GM23248 (cell line): Measurements from ENCODE around the gene KCNK5. TPM values are rescaled to one million over a fixed set of nuclear protein-coding genes. Genes with fewer than 3 reads are reported as not detected.

ENCODE experiments used
- DNase-seq: peaks from one replicate; pipeline ENCODE4 v3.0.0-alpha.2; 2015
- H2AFZ ChIP-seq: fragments of 200-600 bp; sonication (generic); 2 replicates; pipeline ENCODE4 v1.6.1; 2016; ENCODE audit warnings: antibody characterized with exemption
- H3F3A ChIP-seq: fragments of 200-600 bp; sonication (generic); 2 replicates; pipeline ENCODE4 v1.6.1; 2016; ENCODE audit warnings: mild to moderate bottlenecking, antibody characterized with exemption, mixed run types; ENCODE audit not compliant: insufficient read depth
- H3K27ac ChIP-seq: fragments of 200-600 bp; sonication (generic); 2 replicates; pipeline ENCODE4 v1.5.1; 2016; ENCODE audit warnings: mild to moderate bottlenecking
- H3K27me3 ChIP-seq: fragments of 200-600 bp; sonication (generic); replicated peaks from 2 replicates; pipeline ENCODE4 v1.6.1; 2016; ENCODE audit warnings: mild to moderate bottlenecking; ENCODE audit not compliant: insufficient read depth
- H3K36me3 ChIP-seq: fragments of 200-600 bp; sonication (generic); 2 replicates; pipeline ENCODE4 v1.6.1; 2016; ENCODE audit warnings: low read depth, mild to moderate bottlenecking
- H3K4me1 ChIP-seq: fragments of 200-600 bp; sonication (generic); 2 replicates; pipeline ENCODE4 v1.6.1; 2016; ENCODE audit warnings: mild to moderate bottlenecking; ENCODE audit not compliant: insufficient read depth
- H3K4me2 ChIP-seq: fragments of 200-600 bp; sonication (generic); one replicate; pipeline ENCODE4 v1.6.1; 2016; ENCODE audit warnings: mild to moderate bottlenecking; ENCODE audit not compliant: unreplicated experiment
- H3K4me3 ChIP-seq: fragments of 200-600 bp; sonication (generic); 2 replicates; pipeline ENCODE4 v1.5.1; 2016; ENCODE audit warnings: mild to moderate bottlenecking
- H3K79me2 ChIP-seq: fragments of 200-600 bp; sonication (generic); 2 replicates; pipeline ENCODE4 v1.6.1; 2016; ENCODE audit warnings: mild to moderate bottlenecking; ENCODE audit not compliant: insufficient read depth
- H3K9ac ChIP-seq: fragments of 200-600 bp; sonication (generic); 2 replicates; pipeline ENCODE4 v1.6.1; 2016; ENCODE audit warnings: mild to moderate bottlenecking
- H3K9me2 ChIP-seq: fragments of 200-600 bp; sonication (generic); 2 replicates; pipeline ENCODE4 v1.6.1; 2016; ENCODE audit warnings: mixed run types, mild to moderate bottlenecking, moderate library complexity; ENCODE audit not compliant: insufficient read depth
- H3K9me3 ChIP-seq: fragments of 200-600 bp; sonication (generic); one replicate; pipeline ENCODE4 v1.6.1; 2017; ENCODE audit warnings: low read depth
- H4K20me1 ChIP-seq: fragments of 200-600 bp; sonication (generic); 2 replicates; pipeline ENCODE4 v1.6.0; 2016; ENCODE audit not compliant: insufficient read depth
- EZH2 ChIP-seq: fragments of 200-600 bp; sonication (generic); IDR thresholded peaks from 2 replicates; pipeline ENCODE4 v1.6.1; 2018; ENCODE audit warnings: antibody characterized with exemption, mild to moderate bottlenecking; ENCODE audit not compliant: insufficient read depth, poor library complexity, severe bottlenecking
- EZH2phosphoT487 ChIP-seq: fragments of 200-600 bp; sonication (generic); IDR thresholded peaks from 2 replicates; pipeline ENCODE4 v1.6.1; 2018; ENCODE audit warnings: antibody characterized with exemption, moderate library complexity, mild to moderate bottlenecking, low read depth; ENCODE audit not compliant: insufficient read depth
- WGBS, 2 experiments: methylation state at CpG; one replicate each; pipeline ENCODE4 v1.1.6; 2015 to 2017; ENCODE audit warnings: low lambda C conversion rate in 2 of 2, low coverage in 1 of 2; ENCODE audit errors: missing lambda C conversion rate in 2 of 2; 5-methylcytosine and 5-hydroxymethylcytosine counted together
- in situ Hi-C: fragments of 300-500 bp; cut with MboI; formaldehyde crosslinking; loops from 2 replicates; pipeline ENCODE4 v1.15.0; 2020
- polyA plus RNA-seq: library from polyadenylated mRNA; unstranded; fragments of >200 nt; fragmentation: Nextera tagmentation; extraction: Ambion mirVana; gene quantifications from 2 replicates; pipeline ENCODE4 v1.2.1, GENCODE V29; 2016
- total RNA-seq: library from RNA; depleted of rRNA; stranded (reverse); fragments of >200 nt; shearing (Covaris generic); gene quantifications from 2 replicates; pipeline ENCODE4 v1.2.3, GENCODE V29; 2014

The KCNK5 gene
- total and polyA plus RNA-seq, 2 experiments from 2014 or later = not detected

- no peaks in the 10 kb centered on the region for H3F3A ChIP-seq
- TF ChIP-seq EZH2 (no peak), EZH2phosphoT487 (no peak)
- no peaks in the 10 kb centered on the region for H4K20me1 ChIP-seq
- no peak overlapping the region for H2AFZ ChIP-seq
- in situ Hi-C loops = no loop called here
- no peak overlapping the region for H3K4me3 ChIP-seq
- no peaks in the 10 kb centered on the region for H3K79me2 ChIP-seq
- WGBS, 2 experiments = 63% methylated on average over 3 of the region's 3 CpGs
- H3K4me2 ChIP-seq = no peak overlapping the region
- no peaks in the 10 kb centered on the region for H3K4me1 ChIP-seq
- no peaks in the 10 kb centered on the region for H3K9me2 ChIP-seq
- no peaks in the 10 kb centered on the region for H3K36me3 ChIP-seq
- no peak for DNase-seq
- no peaks in the 10 kb centered on the region for H3K9me3 ChIP-seq
- H3K9ac ChIP-seq = no peak overlapping the region
- H3K27ac ChIP-seq = no peak overlapping the region
- peaks cover 12% of the 10 kb centered on the region; the same call in 1 of the 2 replicates for H3K27me3 ChIP-seq
Observed at GRCh38 chr6:39196673-39197091, 32.6 kb downstream of the KCNK5 start.

GRCh38 chr6:39195792-39196385 lies 33.4 kb downstream of the KCNK5 start:
- 48 to 59% methylated on average over 3 of the region's 3 CpGs for WGBS, 2 experiments
- in situ Hi-C loops = no loop called here
- TF ChIP-seq EZH2 (no peak), EZH2phosphoT487 (no peak)

GRCh38 chr6:39194466-39194865 lies 34.8 kb downstream of the KCNK5 start:
- Histone ChIP-seq H3K4me2 (no peak overlapping the region), H3K27ac (no peak overlapping the region), H4K20me1 (no peaks in the 10 kb centered on the region), H2AFZ (no peak overlapping the region), H3K36me3 (no peaks in the 10 kb centered on the region), H3K79me2 (no peaks in the 10 kb centered on the region), H3K4me3 (no peak overlapping the region), H3F3A (no peaks in the 10 kb centered on the region), H3K9me2 (no peaks in the 10 kb centered on the region), H3K4me1 (no peaks in the 10 kb centered on the region), H3K27me3 (0 out of 2 replicates have a peak, but pooled peaks cover 5% of the 10 kb centered on the region), H3K9ac (no peak overlapping the region), H3K9me3 (no peaks in the 10 kb centered on the region)
- TF ChIP-seq EZH2 (no peak), EZH2phosphoT487 (no peak)
- DNase-seq = no peak
- in situ Hi-C loops = no loop called here
- WGBS, 2 experiments = 75 to 76% methylated on average over 9 of the region's 9 CpGs

More at GRCh38 chr6:39195792-39196385, 33.4 kb downstream of the KCNK5 start:
- no peaks in the 10 kb centered on the region for H3K36me3 ChIP-seq
- no peak overlapping the region for H2AFZ ChIP-seq
- H3K9me3 ChIP-seq = no peaks in the 10 kb centered on the region
- no peak for DNase-seq
- no peak overlapping the region for H3K4me2 ChIP-seq
- H3K79me2 ChIP-seq = no peaks in the 10 kb centered on the region
- no peaks in the 10 kb centered on the region for H3F3A ChIP-seq
- H3K9ac ChIP-seq = no peak overlapping the region
- H3K4me3 ChIP-seq = no peak overlapping the region
- no peak overlapping the region for H3K27ac ChIP-seq
- H4K20me1 ChIP-seq = no peaks in the 10 kb centered on the region
- H3K27me3 ChIP-seq = peaks cover 12% of the 10 kb centered on the region; the same call in 1 of the 2 replicates
- no peaks in the 10 kb centered on the region for H3K4me1 ChIP-seq
- H3K9me2 ChIP-seq = no peaks in the 10 kb centered on the region

GRCh38 chr6:39193201-39193791 lies 36.0 kb downstream of the KCNK5 start:
- Histone ChIP-seq H3K9me3 (no peaks in the 10 kb centered on the region), H3K9ac (no peak overlapping the region), H3K79me2 (no peaks in the 10 kb centered on the region), H3K4me2 (no peak overlapping the region), H3K27ac (no peak overlapping the region), H4K20me1 (no peaks in the 10 kb centered on the region), H3F3A (no peaks in the 10 kb centered on the region), H3K4me1 (no peaks in the 10 kb centered on the region), H3K9me2 (no peaks in the 10 kb centered on the region), H3K36me3 (no peaks in the 10 kb centered on the region), H2AFZ (no peak overlapping the region), H3K27me3 (no peaks in the 10 kb centered on the region), H3K4me3 (no peak overlapping the region)
- DNase-seq = no peak
- WGBS, 2 experiments = 15 to 16% methylated on average over 2 of the region's 2 CpGs
- in situ Hi-C loops = no loop called here
- TF ChIP-seq EZH2phosphoT487 (no peak), EZH2 (no peak)
